Measurements from ENCODE around the gene NXPH1. TPM values are rescaled to one million over a fixed set of nuclear protein-coding genes. Genes with fewer than 3 reads are reported as not detected.

The NXPH1 gene
- total and polyA plus RNA-seq, 2 donors (not counting 1 experiment from before 2014, with no cell fraction given): not detected

- no CpG with 5 or more reads among the region's 1 CpG for WGBS (ENCODE audit: insufficient coverage)
- no peak overlapping the region for H3K4me3 Mint-ChIP-seq
- H3K4me1 ChIP-seq (ENCODE audit: control insufficient read depth in 2 of 2, insufficient read depth in 2 of 2, low read length in 2 of 2): no peaks in the 10 kb centered on the region
- no peaks in the 10 kb centered on the region for H3K27me3 Mint-ChIP-seq
- H3K79me2 ChIP-seq (ENCODE audit: control insufficient read depth, insufficient read depth, low read length): no peaks in the 10 kb centered on the region
- H3K27me3 ChIP-seq (replicated peaks in 1 of 4; ENCODE audit: control extremely low read depth in 1 of 4, control insufficient read depth in 3 of 4, insufficient read depth in 4 of 4, low read length in 3 of 4): no peaks in the 10 kb centered on the region
- POLR2A ChIA-PET: no interaction called here
- TF ChIP-seq EZH2 (IDR thresholded peaks at IDR 0.05; ENCODE audit: borderline replicate concordance, insufficient read depth, low read depth, low read length, poor library complexity, severe bottlenecking) (no peak), CTCF (IDR thresholded peaks at IDR 0.05) (no peak)
- no peaks in the 10 kb centered on the region for H4K20me1 ChIP-seq (ENCODE audit: control insufficient read depth, insufficient read depth, low read length, poor library complexity, severe bottlenecking)
- no peak overlapping the region for H3K27ac ChIP-seq (ENCODE audit: low read length in 2 of 2)
- no peak overlapping the region for H3K4me3 ChIP-seq (ENCODE audit: control extremely low read depth in 1 of 5, extremely low read depth in 1 of 5, insufficient read depth in 1 of 5, low read depth in 2 of 5, low read length in 4 of 5)
- H3K4me2 ChIP-seq (replicated peaks; ENCODE audit: low read depth, low read length, poor library complexity, severe bottlenecking): no peak overlapping the region
- H3K9me3 ChIP-seq (ENCODE audit: control extremely low read depth in 1 of 3, control insufficient read depth in 2 of 3, insufficient read depth in 1 of 3, low read length in 2 of 3): no peaks in the 10 kb centered on the region
- ATAC-seq (ENCODE audit: low read depth) (no peak), DNase-seq (no peak)
- H3K4me1 Mint-ChIP-seq: no peaks in the 10 kb centered on the region
- no peak overlapping the region for H3K27ac Mint-ChIP-seq
- intact Hi-C loops (cut with micrococcal nuclease): no loop called here
- no peaks in the 10 kb centered on the region for H3K36me3 ChIP-seq (replicated peaks in 1 of 2; ENCODE audit: control extremely low read depth in 1 of 2, control insufficient read depth in 1 of 2, extremely low read depth in 1 of 2, insufficient read depth in 2 of 2, low read length in 1 of 2)
- CTCF ChIA-PET: no interaction called here
- no peak overlapping the region for H3K9ac ChIP-seq (ENCODE audit: low read length)
- no peaks in the 10 kb centered on the region for H3K9me3 Mint-ChIP-seq (ENCODE audit: insufficient read depth)
- H2AFZ ChIP-seq (ENCODE audit: insufficient read depth, low read depth, low read length, poor library complexity, severe bottlenecking): no peak overlapping the region
Observed at GRCh38 chr7:8747338-8747737, 313.9 kb downstream of the NXPH1 start.

- Histone ChIP-seq H3K36me3 (replicated peaks in 1 of 2; ENCODE audit: control extremely low read depth in 1 of 2, control insufficient read depth in 1 of 2, extremely low read depth in 1 of 2, insufficient read depth in 2 of 2, low read length in 1 of 2) (no peaks in the 10 kb centered on the region), H2AFZ (ENCODE audit: insufficient read depth, low read depth, low read length, poor library complexity, severe bottlenecking) (no peak overlapping the region), H3K27ac (ENCODE audit: low read length in 2 of 2) (no peak overlapping the region), H3K27me3 (replicated peaks in 1 of 4; ENCODE audit: control extremely low read depth in 1 of 4, control insufficient read depth in 3 of 4, insufficient read depth in 4 of 4, low read length in 3 of 4) (no peaks in the 10 kb centered on the region), H3K9ac (ENCODE audit: low read length) (no peak overlapping the region), H4K20me1 (ENCODE audit: control insufficient read depth, insufficient read depth, low read length, poor library complexity, severe bottlenecking) (no peaks in the 10 kb centered on the region), H3K9me3 (ENCODE audit: control extremely low read depth in 1 of 3, control insufficient read depth in 2 of 3, insufficient read depth in 1 of 3, low read length in 2 of 3) (no peaks in the 10 kb centered on the region), H3K4me1 (ENCODE audit: control insufficient read depth in 2 of 2, insufficient read depth in 2 of 2, low read length in 2 of 2) (no peaks in the 10 kb centered on the region), H3K4me3 (ENCODE audit: control extremely low read depth in 1 of 5, extremely low read depth in 1 of 5, insufficient read depth in 1 of 5, low read depth in 2 of 5, low read length in 4 of 5) (no peak overlapping the region), H3K79me2 (ENCODE audit: control insufficient read depth, insufficient read depth, low read length) (no peaks in the 10 kb centered on the region), H3K4me2 (replicated peaks; ENCODE audit: low read depth, low read length, poor library complexity, severe bottlenecking) (no peak overlapping the region)
- Mint-ChIP-seq H3K27ac (no peak overlapping the region), H3K4me3 (no peak overlapping the region), H3K4me1 (no peaks in the 10 kb centered on the region), H3K27me3 (no peaks in the 10 kb centered on the region), H3K9me3 (ENCODE audit: insufficient read depth) (no peaks in the 10 kb centered on the region)
- ChIA-PET POLR2A (no interaction called here), CTCF (no interaction called here)
- intact Hi-C loops (cut with micrococcal nuclease): no loop called here
- DNase-seq (no peak), ATAC-seq (ENCODE audit: low read depth) (no peak)
- no peak for TF ChIP-seq CTCF (IDR thresholded peaks at IDR 0.05)
- no peak for TF ChIP-seq EZH2 (IDR thresholded peaks at IDR 0.05; ENCODE audit: borderline replicate concordance, insufficient read depth, low read depth, low read length, poor library complexity, severe bottlenecking)
- 100% methylated on average over 1 of the region's 4 CpGs for WGBS (ENCODE audit: insufficient coverage)
Observed at GRCh38 chr7:8751557-8752231, 318.3 kb downstream of the NXPH1 start.

All from B cell (primary cell).